Breast epithelium (tissue), 3 donors: ENCODE data around the gene KIF26B.

ENCODE experiments used
- POLR2AphosphoS5 ChIP-seq, 3 donors: sonication (generic); formaldehyde crosslinking; IDR thresholded peaks; one replicate each; pipeline ENCODE4 v1.6.1; 2017; ENCODE audit warnings: antibody characterized with exemption in 3 of 3
- TF ChIP-seq, protein P1 (sequence below), 3 donors: fragments of 450-650 bp; IDR thresholded peaks; one replicate each; pipeline ENCODE4 v1.5.1; 2016 to 2017; ENCODE audit warnings: antibody characterized with exemption in 3 of 3, mild to moderate bottlenecking in 3 of 3, moderate library complexity in 3 of 3

DNA sequence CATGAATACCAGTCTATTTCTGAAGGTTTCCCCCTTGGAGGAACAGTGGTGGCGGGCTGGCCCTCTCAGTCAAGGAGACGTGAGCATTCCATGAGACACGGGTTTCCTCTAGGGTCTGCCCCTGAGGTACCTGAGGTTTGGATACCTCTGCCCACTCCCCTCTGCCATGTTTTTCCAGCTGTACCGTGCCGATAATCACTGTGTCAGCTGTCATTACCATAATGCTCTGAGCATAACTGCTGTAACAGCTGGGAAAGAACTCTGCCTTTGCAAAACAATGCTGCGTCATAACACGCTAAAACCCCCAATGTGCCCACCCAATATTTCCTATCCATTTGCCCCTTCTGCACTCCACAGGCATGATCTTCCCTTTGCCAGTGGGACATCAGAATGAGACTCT, 425.1 kb downstream of the KIF26B start:
- no peak for TF ChIP-seq POLR2AphosphoS5 (IDR thresholded peaks at IDR 0.05)
- TF ChIP-seq, protein P1, sequence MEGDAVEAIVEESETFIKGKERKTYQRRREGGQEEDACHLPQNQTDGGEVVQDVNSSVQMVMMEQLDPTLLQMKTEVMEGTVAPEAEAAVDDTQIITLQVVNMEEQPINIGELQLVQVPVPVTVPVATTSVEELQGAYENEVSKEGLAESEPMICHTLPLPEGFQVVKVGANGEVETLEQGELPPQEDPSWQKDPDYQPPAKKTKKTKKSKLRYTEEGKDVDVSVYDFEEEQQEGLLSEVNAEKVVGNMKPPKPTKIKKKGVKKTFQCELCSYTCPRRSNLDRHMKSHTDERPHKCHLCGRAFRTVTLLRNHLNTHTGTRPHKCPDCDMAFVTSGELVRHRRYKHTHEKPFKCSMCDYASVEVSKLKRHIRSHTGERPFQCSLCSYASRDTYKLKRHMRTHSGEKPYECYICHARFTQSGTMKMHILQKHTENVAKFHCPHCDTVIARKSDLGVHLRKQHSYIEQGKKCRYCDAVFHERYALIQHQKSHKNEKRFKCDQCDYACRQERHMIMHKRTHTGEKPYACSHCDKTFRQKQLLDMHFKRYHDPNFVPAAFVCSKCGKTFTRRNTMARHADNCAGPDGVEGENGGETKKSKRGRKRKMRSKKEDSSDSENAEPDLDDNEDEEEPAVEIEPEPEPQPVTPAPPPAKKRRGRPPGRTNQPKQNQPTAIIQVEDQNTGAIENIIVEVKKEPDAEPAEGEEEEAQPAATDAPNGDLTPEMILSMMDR (IDR thresholded peaks at IDR 0.05), result no peak
